Astrocyte of the spinal cord (primary cell): ENCODE data around the gene ARMH1.

ENCODE experiments used
- DNase-seq: peaks from one replicate; pipeline ENCODE4 v3.0.0; 2011; ENCODE audit warnings: low read depth, low spot score
- H3K4me3 ChIP-seq: 2 replicates; pipeline ENCODE4 v1.5.1; 2011; ENCODE audit warnings: low read depth, mild to moderate bottlenecking, low read length, moderate library complexity
- in situ Hi-C: cut with HindIII; loops from 2 replicates; pipeline ENCODE4 v1.10.0; 2017; ENCODE audit warnings: low sequenced_read_pairs
- TF ChIP-seq, protein P1 (sequence below): IDR thresholded peaks from 2 replicates; pipeline ENCODE4 v1.5.1; 2012; ENCODE audit warnings: low read depth, mild to moderate bottlenecking, low read length, inconsistent platforms

Gene ARMH1

DNA sequence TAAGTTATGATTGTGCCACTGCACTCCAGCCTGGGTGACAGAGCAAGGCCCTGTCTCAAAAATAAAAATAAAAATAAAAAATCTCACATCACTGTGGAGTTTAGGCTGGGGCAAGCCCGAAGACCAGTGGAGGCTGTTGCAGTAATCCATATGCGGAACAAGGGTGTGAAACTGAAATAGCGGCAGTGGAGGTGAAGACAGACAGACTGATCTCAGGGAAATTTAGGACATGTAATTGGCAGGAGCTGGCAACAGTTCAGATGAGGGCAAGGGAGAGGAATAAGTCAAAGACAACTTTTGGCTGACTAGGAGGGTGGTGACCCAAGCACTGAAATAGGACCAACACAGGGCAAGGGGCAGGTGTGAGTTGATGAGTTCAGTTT is 8.4 kb downstream of the ARMH1 start:
- TF ChIP-seq, protein P1, sequence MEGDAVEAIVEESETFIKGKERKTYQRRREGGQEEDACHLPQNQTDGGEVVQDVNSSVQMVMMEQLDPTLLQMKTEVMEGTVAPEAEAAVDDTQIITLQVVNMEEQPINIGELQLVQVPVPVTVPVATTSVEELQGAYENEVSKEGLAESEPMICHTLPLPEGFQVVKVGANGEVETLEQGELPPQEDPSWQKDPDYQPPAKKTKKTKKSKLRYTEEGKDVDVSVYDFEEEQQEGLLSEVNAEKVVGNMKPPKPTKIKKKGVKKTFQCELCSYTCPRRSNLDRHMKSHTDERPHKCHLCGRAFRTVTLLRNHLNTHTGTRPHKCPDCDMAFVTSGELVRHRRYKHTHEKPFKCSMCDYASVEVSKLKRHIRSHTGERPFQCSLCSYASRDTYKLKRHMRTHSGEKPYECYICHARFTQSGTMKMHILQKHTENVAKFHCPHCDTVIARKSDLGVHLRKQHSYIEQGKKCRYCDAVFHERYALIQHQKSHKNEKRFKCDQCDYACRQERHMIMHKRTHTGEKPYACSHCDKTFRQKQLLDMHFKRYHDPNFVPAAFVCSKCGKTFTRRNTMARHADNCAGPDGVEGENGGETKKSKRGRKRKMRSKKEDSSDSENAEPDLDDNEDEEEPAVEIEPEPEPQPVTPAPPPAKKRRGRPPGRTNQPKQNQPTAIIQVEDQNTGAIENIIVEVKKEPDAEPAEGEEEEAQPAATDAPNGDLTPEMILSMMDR = no peak
- DNase-seq = no peak
- H3K4me3 ChIP-seq = no peak overlapping the region
- in situ Hi-C loops = no loop called here

DNA sequence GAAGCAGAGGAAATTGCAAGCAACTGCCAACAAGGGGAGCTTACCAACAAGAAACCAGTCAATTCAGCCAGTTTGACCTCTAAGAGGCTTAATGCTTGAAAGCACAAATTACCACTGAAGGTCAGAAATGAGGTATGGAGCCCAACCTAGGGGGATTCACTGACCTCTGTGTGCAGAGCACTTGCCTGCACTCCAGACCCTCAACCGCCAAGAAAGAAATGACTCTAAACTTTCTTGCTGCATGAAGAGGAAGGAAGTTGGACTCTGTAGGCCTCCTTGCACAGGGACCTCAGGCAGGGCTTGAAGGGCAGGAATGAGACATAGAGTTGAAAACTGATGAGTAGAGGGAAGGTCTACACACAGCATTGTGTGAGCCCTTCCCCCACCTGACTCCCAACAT is 10.0 kb downstream of the ARMH1 start:
- in situ Hi-C loops = no loop called here
- TF ChIP-seq, protein P1 = no peak
- no peak for DNase-seq
- no peak overlapping the region for H3K4me3 ChIP-seq

DNA sequence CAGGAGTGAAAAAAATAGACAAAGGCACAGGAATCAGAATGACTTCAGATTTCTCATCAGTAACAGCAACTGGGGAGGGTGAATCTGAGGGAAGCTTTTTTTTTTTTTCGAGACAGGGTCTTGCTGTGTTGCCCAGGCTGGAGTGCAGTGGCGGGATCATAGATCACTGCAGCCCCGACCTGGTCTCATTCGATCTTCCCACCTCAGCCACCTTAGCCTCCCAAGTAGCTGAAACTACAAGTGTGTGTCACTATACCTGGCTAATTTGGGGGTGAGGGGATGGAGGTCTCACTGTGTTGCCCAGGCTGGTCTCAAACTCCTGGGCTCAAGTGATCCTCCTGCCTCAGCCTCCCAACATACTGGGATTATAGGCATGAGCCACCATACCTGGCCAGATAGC is 10.7 kb downstream of the ARMH1 start:
- in situ Hi-C loops = no loop called here
- TF ChIP-seq, protein P1 = no peak
- no peak overlapping the region for H3K4me3 ChIP-seq
- DNase-seq = no peak

DNA sequence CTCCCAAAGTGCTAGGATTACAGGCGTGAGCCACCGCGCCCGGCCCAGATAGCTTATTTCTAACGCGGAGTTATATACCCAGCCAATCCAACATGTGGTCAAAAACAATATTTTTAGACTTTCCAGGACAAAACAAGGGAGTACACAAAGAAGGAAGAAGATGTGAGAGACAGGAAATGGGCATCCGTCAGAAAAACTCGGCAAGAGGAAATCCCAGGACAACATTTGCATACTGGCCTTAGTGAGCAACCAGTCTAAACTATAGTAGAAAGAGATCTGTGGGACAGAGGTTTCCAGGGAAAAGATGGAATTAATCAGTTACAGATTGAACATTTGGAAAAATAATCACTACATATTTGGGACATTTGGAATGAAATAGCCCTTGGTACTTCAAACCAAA is 11.4 kb downstream of the ARMH1 start:
- no peak overlapping the region for H3K4me3 ChIP-seq
- in situ Hi-C loops = no loop called here
- DNase-seq = no peak
- TF ChIP-seq, protein P1 = no peak

DNA sequence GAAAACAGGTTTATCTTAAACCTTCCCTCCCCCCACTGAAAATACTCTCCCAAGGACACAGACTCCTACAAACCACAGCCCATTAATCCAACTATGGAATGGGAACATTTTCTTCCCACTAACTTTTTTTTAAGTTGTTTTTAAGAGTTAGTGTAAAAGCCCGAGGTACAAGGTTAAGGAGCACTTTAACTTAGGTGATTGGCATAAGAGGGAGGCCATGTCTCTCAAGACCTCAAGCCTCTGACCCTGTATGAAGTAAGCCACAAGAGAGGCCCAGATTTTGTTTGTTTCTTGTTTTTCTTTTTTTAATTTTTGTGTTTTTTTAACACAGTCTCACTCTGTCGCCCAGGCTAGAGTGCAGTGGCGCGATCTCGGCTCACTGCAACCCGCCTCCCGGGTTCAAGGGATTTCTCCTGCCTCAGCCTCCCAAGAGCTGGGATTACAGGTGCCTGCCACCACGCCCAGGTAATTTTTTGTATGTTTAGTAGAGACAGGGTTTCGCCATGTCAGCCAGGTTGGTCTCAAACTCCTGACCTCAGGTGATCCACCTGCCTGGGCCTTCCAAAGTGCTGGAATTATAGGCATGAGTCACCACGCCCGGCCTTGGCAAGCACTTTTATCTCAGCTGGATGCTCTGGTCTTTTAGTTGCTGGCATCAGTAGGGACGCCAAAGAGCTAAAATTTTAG is 14.4 kb downstream of the ARMH1 start:
- no peak for DNase-seq
- TF ChIP-seq, protein P1 = no peak
- in situ Hi-C loops = no loop called here
- H3K4me3 ChIP-seq = no peak overlapping the region

DNA sequence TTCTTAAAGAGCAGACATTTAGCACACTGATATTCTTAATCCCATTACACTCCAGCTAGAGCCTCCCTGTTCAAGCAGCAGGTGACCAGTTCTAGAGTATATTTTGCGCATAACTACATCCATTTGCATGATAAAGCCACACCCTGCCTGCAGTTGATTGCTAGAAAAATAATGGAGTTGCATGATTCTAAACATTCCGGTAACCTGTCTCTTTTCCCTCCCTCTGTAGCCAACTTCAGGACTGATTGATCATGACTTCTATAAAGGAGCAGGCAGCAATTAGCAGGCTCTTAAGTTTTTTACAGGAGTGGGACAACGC is 14.9 kb downstream of the ARMH1 start:
- no peak overlapping the region for H3K4me3 ChIP-seq
- DNase-seq = no peak
- TF ChIP-seq, protein P1 = no peak
- in situ Hi-C loops = no loop called here

DNA sequence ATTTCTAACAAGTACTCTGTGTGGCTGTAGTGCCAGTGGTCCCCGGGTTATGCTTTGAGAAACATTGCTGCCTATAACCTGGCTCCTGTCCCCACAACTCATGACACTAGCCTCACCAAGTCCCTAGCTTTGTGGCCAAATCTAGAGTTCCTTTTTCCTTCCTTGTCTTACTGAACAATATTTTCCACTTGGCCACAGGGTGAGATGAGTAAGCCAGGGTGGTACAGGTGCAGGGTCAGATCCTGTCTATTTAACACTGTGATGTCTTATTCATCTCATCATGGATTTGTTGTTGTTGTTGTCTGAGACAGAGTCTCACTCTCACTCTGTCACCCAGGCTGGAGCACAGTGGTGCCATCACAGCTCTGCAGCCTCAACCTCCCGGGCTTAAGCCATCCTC is 18.6 kb downstream of the ARMH1 start:
- DNase-seq = no peak

More for the DNA sequence above, 18.6 kb downstream of the ARMH1 start:
- H3K4me3 ChIP-seq = no peak overlapping the region
- TF ChIP-seq, protein P1 = no peak
- in situ Hi-C loops = no loop called here
